AG09309 (cell line): ENCODE measurements around the gene INTS14.
A peak's percentile ranks its signal among the peaks of the same experiment; 100 is the strongest.

Experiments used
- DNase-seq: peaks from one replicate; pipeline ENCODE4 v3.0.0-alpha.2; 2010; ENCODE audit warnings: low read depth
- H3K4me3 ChIP-seq: 2 replicates; pipeline ENCODE4 v1.5.1; 2011; ENCODE audit warnings: mild to moderate bottlenecking, low read depth, low read length, moderate library complexity; ENCODE audit not compliant: control insufficient read depth
- TF ChIP-seq, protein P1 (sequence below): IDR thresholded peaks from 2 replicates; pipeline ENCODE4 v1.5.1; 2011; ENCODE audit warnings: mild to moderate bottlenecking, low read depth, low read length, inconsistent platforms; ENCODE audit not compliant: insufficient read depth, control insufficient read depth; ENCODE audit errors: missing control alignments

INTS14 gene

GRCh38 chr15:65530318-65531111 lies 80.4 kb downstream of the INTS14 start, which contains the start of gene HACD3:
Gene HACD3 (plus strand): TSS chr15:65530463. CDS start chr15:65530632, 169 bp downstream.
- H3K4me3 ChIP-seq: peak within 1 kb of the TSS; percentile 76
- DNase-seq: no peak
- TF ChIP-seq, protein P1, sequence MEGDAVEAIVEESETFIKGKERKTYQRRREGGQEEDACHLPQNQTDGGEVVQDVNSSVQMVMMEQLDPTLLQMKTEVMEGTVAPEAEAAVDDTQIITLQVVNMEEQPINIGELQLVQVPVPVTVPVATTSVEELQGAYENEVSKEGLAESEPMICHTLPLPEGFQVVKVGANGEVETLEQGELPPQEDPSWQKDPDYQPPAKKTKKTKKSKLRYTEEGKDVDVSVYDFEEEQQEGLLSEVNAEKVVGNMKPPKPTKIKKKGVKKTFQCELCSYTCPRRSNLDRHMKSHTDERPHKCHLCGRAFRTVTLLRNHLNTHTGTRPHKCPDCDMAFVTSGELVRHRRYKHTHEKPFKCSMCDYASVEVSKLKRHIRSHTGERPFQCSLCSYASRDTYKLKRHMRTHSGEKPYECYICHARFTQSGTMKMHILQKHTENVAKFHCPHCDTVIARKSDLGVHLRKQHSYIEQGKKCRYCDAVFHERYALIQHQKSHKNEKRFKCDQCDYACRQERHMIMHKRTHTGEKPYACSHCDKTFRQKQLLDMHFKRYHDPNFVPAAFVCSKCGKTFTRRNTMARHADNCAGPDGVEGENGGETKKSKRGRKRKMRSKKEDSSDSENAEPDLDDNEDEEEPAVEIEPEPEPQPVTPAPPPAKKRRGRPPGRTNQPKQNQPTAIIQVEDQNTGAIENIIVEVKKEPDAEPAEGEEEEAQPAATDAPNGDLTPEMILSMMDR: no peak

DNA sequence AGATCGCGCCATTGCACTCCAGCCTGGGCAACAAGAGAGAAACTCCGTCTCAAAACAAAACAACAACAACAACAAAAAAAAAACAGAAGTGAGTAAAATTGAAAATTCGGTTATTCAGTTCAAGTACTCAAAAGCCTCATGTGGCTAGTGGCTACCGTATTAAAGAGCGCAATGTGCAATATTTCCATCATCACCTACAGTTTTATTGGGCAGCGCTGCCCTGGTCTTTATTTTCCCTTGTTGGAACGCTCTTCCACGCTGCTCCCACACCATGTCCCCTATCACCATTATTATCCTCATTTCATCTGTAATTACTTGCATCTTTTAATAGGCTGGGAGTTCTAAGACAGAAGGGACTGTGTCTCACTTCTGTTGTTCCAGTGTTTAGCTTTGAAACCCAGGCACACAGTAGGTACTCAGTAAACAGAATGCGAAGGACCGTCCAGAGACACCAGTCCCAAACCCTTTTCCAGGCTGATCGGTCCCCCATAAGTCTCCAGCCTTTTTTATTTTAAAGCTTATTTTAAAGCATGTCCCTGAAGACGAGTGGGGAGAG lies 81.1 kb downstream of the INTS14 start:
- no peak for DNase-seq
- TF ChIP-seq, protein P1: no peak
- H3K4me3 ChIP-seq: peak overlapping the region; percentile 76
